Right lobe of liver (tissue), 6 donors: ENCODE results near the gene NPFF. TPM values are rescaled to one million over a fixed set of nuclear protein-coding genes. Genes with fewer than 3 reads are reported as not detected.

Experiments
- ATAC-seq, 4 donors: fragments of 200-7000 bp; cut with Tn5 transposase; one replicate each; pipeline ENCODE4 v1.9.1; 2020; ENCODE audit warnings: mild to moderate bottlenecking in 4 of 4, moderate library complexity in 4 of 4
- DNase-seq, 3 donors: peaks; one replicate each; pipeline ENCODE4 v3.0.0-alpha.2; 2020
- H3K27ac ChIP-seq, 3 donors: fragments of 200-600 bp; one replicate each; pipeline ENCODE4 v1.8.0; 2022
- H3K27me3 ChIP-seq, 2 donors: fragments of 200-600 bp; one replicate each; pipeline ENCODE4 v1.8.0; 2022
- H3K36me3 ChIP-seq, 4 donors: fragments of 200-600 bp; sonication (generic) in 1 of 4; one replicate each; pipeline versions ENCODE4 v1.5.1 to v1.8.0; 2017 to 2022; ENCODE audit warnings: control low read depth in 1 of 4
- H3K4me1 ChIP-seq, 4 donors: fragments of 200-600 bp; sonication (generic) in 1 of 4; one replicate each; pipeline versions ENCODE4 v1.5.1 to v1.8.0; 2017 to 2022; ENCODE audit warnings: control low read depth in 1 of 4
- H3K4me3 ChIP-seq, 3 donors: fragments of 200-600 bp; one replicate each; pipeline ENCODE4 v1.8.0; 2022
- H3K9me3 ChIP-seq, 4 donors: fragments of 200-600 bp; sonication (generic) in 1 of 4; one replicate each; pipeline versions ENCODE4 v1.5.1 to v1.8.0; 2017 to 2022; ENCODE audit warnings: control low read depth in 1 of 4
- CTCF ChIP-seq, 4 donors: fragments of 200-600 bp in 3 of 4; fragments of 450-650 bp in 1 of 4; IDR thresholded peaks; one replicate each; pipeline versions ENCODE4 v1.5.1 to v1.8.0; 2016 to 2022; ENCODE audit warnings: antibody characterized with exemption in 4 of 4, mild to moderate bottlenecking in 2 of 4
- POLR2A ChIP-seq: fragments of 450-650 bp; IDR thresholded peaks from one replicate; pipeline ENCODE4 v1.6.1; 2017; ENCODE audit warnings: antibody characterized with exemption, mild to moderate bottlenecking
- WGBS: methylation state at CpG from one replicate; pipeline ENCODE4 v1.1.6; 2018; ENCODE audit warnings: low coverage, low lambda C conversion rate; ENCODE audit not compliant: insufficient coverage; ENCODE audit errors: missing lambda C conversion rate; 5-methylcytosine and 5-hydroxymethylcytosine counted together
- intact Hi-C, 2 donors: fragments of 100-400 bp; cut with DNase I; formaldehyde crosslinking; loops; one replicate each; pipeline versions ENCODE4 v1.11.2 to v1.14.1; 2022
- total RNA-seq, 6 experiments: library from RNA; depleted of rRNA in 2 of 6; stranded (reverse); fragments of >200 nt in 2 of 6; fragmentation: NEBNext Ultra II Directional in 3 of 6; extraction: Animal tissue kit (Norgen Biotek cat#: 25700) in 3 of 6; gene quantifications; one replicate each; pipeline versions ENCODE4 v1.1.0 to v1.2.4, GENCODE V29; 2016 to 2023
- donor health status: DM: no; HTN: yes; CAD: no.
- donor health status: DM: no; HTN: no; CAD: no.
- donor health status: DM: no; HTN: no; CAD: no.
- donor health status: DM: no; HTN: yes; CAD: no.
- donor health status: DM: no; HTN: yes; CAD: no.

Gene NPFF
- total RNA-seq, 6 experiments from 2014 or later = not detected

- Histone ChIP-seq H3K9me3 (no peaks in the 10 kb centered on the region), H3K36me3 (peaks cover 48 to 100% (median 85%) of the 10 kb centered on the region in 4 donors), H3K4me3 (no peak overlapping the region), H3K4me1 (peaks cover 0 to 28% (median 4%) of the 10 kb centered on the region in 4 donors), H3K27me3 (no peaks in the 10 kb centered on the region), H3K27ac (no peak overlapping the region)
- no peak for ATAC-seq
- 97% methylated on average over 7 of the region's 11 CpGs for WGBS
- no peak for DNase-seq
- intact Hi-C loops = no loop called here
- no peak for TF ChIP-seq CTCF (IDR thresholded peaks at IDR 0.05)
- TF ChIP-seq POLR2A = no peak
Observed at GRCh38 chr12:53464685-53465418, 42.4 kb downstream of the NPFF start.

- Histone ChIP-seq H3K27me3 (no peaks in the 10 kb centered on the region), H3K27ac (no peak overlapping the region), H3K4me3 (no peak overlapping the region), H3K4me1 (peaks cover 0 to 28% (median 4%) of the 10 kb centered on the region in 4 donors), H3K36me3 (peaks cover 48 to 100% (median 88%) of the 10 kb centered on the region in 4 donors), H3K9me3 (no peaks in the 10 kb centered on the region)
- TF ChIP-seq POLR2A (no peak), CTCF (IDR thresholded peaks at IDR 0.05) (no peak)
- no peak for ATAC-seq
- WGBS = 31% methylated on average over 4 of the region's 5 CpGs
- intact Hi-C loops = no loop called here
- DNase-seq = no peak
Observed at GRCh38 chr12:53463802-53464560, 43.3 kb downstream of the NPFF start.

- Histone ChIP-seq H3K36me3 (peaks cover 58 to 100% (median 86%) of the 10 kb centered on the region in 4 donors), H3K4me3 (no peak overlapping the region), H3K9me3 (no peaks in the 10 kb centered on the region), H3K4me1 (peaks cover 0 to 28% (median 4%) of the 10 kb centered on the region in 4 donors), H3K27me3 (no peaks in the 10 kb centered on the region), H3K27ac (peak overlapping the region in 1 of 3 donors; percentile 22)
- no peak for DNase-seq
- intact Hi-C loops = no loop called here
- peak in 1 of 4 donors; percentile 61 for ATAC-seq
- 35% methylated on average over 3 of the region's 3 CpGs for WGBS
- TF ChIP-seq CTCF (IDR thresholded peaks at IDR 0.05) (no peak), POLR2A (no peak)
Observed at GRCh38 chr12:53462935-53463334, 44.3 kb downstream of the NPFF start.

GRCh38 chr12:53461591-53461990 lies 45.7 kb downstream of the NPFF start:
- ATAC-seq = no peak
- no peak for TF ChIP-seq POLR2A
- no peak for TF ChIP-seq CTCF (IDR thresholded peaks at IDR 0.05)
- 84% methylated on average over 8 of the region's 8 CpGs for WGBS
- Histone ChIP-seq H3K4me1 (peaks cover 0 to 28% (median 4%) of the 10 kb centered on the region in 4 donors), H3K36me3 (peaks cover 66 to 100% (median 83%) of the 10 kb centered on the region in 4 donors), H3K27ac (no peak overlapping the region), H3K27me3 (no peaks in the 10 kb centered on the region), H3K4me3 (no peak overlapping the region), H3K9me3 (no peaks in the 10 kb centered on the region)
- intact Hi-C loops = no loop called here
- DNase-seq = no peak
